K562 (cell line): ENCODE results near the gene TMEM209.

Experiments
- BRF2 ChIP-seq: IDR thresholded peaks from 3 replicates; pipeline ENCODE4 v1.6.1; 2011; ENCODE audit warnings: borderline replicate concordance, mild to moderate bottlenecking; ENCODE audit not compliant: insufficient read length, insufficient read depth
- CBFA2T3 ChIP-seq: fragments of 450-650 bp; IDR thresholded peaks from 2 replicates; pipeline ENCODE4 v1.6.1; 2017
- FOXA1 ChIP-seq: fragments of 450-650 bp; IDR thresholded peaks from 2 replicates; pipeline ENCODE4 v1.6.1; 2016; ENCODE audit warnings: mild to moderate bottlenecking, borderline replicate concordance
- GTF2F1 ChIP-seq: IDR thresholded peaks from 2 replicates; pipeline ENCODE4 v1.6.1; 2011; ENCODE audit warnings: low read depth, low read length, improper control_type of control experiment
- MXD1 ChIP-seq: fragments of 250-450 bp; sonication (Bioruptor Pico); IDR thresholded peaks from 2 replicates; pipeline ENCODE4 v1.8.0; 2021; ENCODE audit warnings: borderline replicate concordance, mild to moderate bottlenecking, moderate library complexity; ENCODE audit not compliant: poor library complexity, severe bottlenecking
- ZKSCAN1 ChIP-seq: fragments of 150-350 bp; IDR thresholded peaks from 2 replicates; pipeline ENCODE4 v1.6.1; 2016; ENCODE audit warnings: low read depth, low read length
- TF ChIP-seq, protein P1 (sequence below), 3 experiments: IDR thresholded peaks in 2 of 3; conservative IDR thresholded peaks in 1 of 3; 2 replicates each; pipeline ENCODE4 v1.5.1; 2011 to 2012; ENCODE audit warnings: low read length in 3 of 3, mild to moderate bottlenecking in 3 of 3, control low read depth in 2 of 3, improper control_type of control experiment in 1 of 3, inconsistent platforms in 1 of 3, low read depth in 1 of 3, mixed read lengths in 1 of 3, moderate library complexity in 1 of 3; ENCODE audit not compliant: insufficient read depth in 2 of 3
- TF ChIP-seq, protein P2 (sequence below): sonication (generic); formaldehyde crosslinking; IDR thresholded peaks from 2 replicates; pipeline ENCODE4 v1.8.0; 2022; ENCODE audit warnings: mild to moderate bottlenecking, missing genetic modification reagents
- TF ChIP-seq, protein P3 (sequence below): sonication (generic); formaldehyde crosslinking; IDR thresholded peaks from 2 replicates; pipeline ENCODE4 v1.8.0; 2023; ENCODE audit warnings: mild to moderate bottlenecking, missing genetic modification reagents

- TF ChIP-seq, protein P1, sequence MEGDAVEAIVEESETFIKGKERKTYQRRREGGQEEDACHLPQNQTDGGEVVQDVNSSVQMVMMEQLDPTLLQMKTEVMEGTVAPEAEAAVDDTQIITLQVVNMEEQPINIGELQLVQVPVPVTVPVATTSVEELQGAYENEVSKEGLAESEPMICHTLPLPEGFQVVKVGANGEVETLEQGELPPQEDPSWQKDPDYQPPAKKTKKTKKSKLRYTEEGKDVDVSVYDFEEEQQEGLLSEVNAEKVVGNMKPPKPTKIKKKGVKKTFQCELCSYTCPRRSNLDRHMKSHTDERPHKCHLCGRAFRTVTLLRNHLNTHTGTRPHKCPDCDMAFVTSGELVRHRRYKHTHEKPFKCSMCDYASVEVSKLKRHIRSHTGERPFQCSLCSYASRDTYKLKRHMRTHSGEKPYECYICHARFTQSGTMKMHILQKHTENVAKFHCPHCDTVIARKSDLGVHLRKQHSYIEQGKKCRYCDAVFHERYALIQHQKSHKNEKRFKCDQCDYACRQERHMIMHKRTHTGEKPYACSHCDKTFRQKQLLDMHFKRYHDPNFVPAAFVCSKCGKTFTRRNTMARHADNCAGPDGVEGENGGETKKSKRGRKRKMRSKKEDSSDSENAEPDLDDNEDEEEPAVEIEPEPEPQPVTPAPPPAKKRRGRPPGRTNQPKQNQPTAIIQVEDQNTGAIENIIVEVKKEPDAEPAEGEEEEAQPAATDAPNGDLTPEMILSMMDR (IDR thresholded peaks at IDR 0.05 in 2 of 3, conservative IDR thresholded peaks at IDR 0.05 in 1 of 3; ENCODE audit: insufficient read depth in 2 of 3, low read depth in 1 of 3, low read length in 3 of 3), result no peak
- TF ChIP-seq, protein P2, sequence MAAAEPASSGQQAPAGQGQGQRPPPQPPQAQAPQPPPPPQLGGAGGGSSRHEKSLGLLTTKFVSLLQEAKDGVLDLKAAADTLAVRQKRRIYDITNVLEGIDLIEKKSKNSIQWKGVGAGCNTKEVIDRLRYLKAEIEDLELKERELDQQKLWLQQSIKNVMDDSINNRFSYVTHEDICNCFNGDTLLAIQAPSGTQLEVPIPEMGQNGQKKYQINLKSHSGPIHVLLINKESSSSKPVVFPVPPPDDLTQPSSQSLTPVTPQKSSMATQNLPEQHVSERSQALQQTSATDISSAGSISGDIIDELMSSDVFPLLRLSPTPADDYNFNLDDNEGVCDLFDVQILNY (CRISPR knock-in tag), result no peak
- TF ChIP-seq GTF2F1, result no peak
- no peak for TF ChIP-seq ZKSCAN1
- no peak for TF ChIP-seq CBFA2T3
- TF ChIP-seq, protein P3, sequence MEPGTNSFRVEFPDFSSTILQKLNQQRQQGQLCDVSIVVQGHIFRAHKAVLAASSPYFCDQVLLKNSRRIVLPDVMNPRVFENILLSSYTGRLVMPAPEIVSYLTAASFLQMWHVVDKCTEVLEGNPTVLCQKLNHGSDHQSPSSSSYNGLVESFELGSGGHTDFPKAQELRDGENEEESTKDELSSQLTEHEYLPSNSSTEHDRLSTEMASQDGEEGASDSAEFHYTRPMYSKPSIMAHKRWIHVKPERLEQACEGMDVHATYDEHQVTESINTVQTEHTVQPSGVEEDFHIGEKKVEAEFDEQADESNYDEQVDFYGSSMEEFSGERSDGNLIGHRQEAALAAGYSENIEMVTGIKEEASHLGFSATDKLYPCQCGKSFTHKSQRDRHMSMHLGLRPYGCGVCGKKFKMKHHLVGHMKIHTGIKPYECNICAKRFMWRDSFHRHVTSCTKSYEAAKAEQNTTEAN, result no peak
- no peak for TF ChIP-seq FOXA1
- TF ChIP-seq MXD1 (CRISPR knock-in tag), result no peak
- TF ChIP-seq BRF2, result no peak
Measured at GRCh38 chr7:130228840-130229502, 23.8 kb upstream of the TMEM209 start.
